Measurements from ENCODE around the gene ITPR2. TPM values are rescaled to one million over a fixed set of nuclear protein-coding genes. Genes with fewer than 3 reads are reported as not detected.
A peak's percentile ranks its signal among the peaks of the same experiment; 100 is the strongest.

Gene ITPR2
- total and polyA plus RNA-seq, 2 of the 13 experiments (the other 11 are each of a cell fraction or from before 2014, with no cell fraction given): 31.9 to 81.9 TPM

DNA sequence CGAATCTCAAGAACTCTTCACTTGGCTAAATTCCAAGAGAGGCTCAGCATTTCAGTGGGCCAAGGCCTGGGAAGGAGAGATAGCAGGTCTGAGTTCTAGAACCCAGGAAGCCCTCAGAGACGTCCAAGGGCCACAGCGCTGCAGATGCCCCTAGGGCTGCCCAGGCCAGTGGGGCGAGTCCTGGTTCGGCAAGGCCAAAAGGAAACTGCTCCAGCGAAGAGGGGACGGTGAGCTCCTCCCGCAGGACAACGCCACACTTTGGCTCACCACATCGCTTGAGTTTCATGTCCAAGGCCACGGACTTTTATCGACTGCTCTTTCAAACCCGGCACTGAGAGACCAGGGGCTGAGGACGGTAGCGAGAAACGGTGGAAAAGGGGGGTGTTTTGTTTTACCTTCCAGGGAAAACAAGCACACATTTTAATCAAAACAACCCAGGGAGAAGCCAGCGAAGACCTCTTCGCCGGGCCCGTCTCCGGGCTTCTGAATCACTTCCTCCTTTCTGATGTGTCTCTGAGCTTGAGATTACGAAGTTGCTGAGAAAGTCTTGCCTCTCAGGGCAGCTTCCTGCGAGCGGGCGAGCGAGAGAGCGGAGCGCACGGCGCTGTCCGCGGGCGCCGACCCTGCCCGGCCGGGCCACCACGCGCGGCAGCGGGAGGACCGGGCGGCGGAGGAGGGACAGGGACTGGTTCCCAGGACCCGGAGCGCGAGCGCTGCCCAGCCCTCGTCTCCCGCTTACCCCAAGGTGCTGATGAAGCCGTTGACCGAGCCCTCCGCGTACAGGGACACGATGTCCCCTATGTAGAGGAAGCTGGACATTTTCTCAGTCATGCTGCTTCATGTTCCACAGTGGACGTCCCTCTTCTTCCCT, 808 bp downstream of the ITPR2 start (continued):
- TF ChIP-seq ZNF614 (CRISPR knock-in tag; IDR thresholded peaks at IDR 0.05; ENCODE audit: borderline replicate concordance) (no peak; the same call in 1 of the 2 replicates), ZNF431 (CRISPR knock-in tag; IDR thresholded peaks at IDR 0.05; ENCODE audit: borderline replicate concordance, low read depth) (no peak), ZZZ3 (CRISPR knock-in tag; IDR thresholded peaks at IDR 0.05; ENCODE audit: borderline replicate concordance) (no peak), JUNB (CRISPR knock-in tag; IDR thresholded peaks at IDR 0.05; ENCODE audit: borderline replicate concordance) (no peak), THAP7 (CRISPR knock-in tag; IDR thresholded peaks at IDR 0.05) (no peak), ZNF605 (CRISPR knock-in tag; IDR thresholded peaks at IDR 0.05) (no peak), SIX4 (CRISPR knock-in tag; IDR thresholded peaks at IDR 0.05) (peak; percentile 27; the same call in 1 of the 2 replicates), LBX2 (CRISPR knock-in tag; IDR thresholded peaks at IDR 0.05; ENCODE audit: borderline replicate concordance) (no peak), BRCA1 (CRISPR knock-in tag; IDR thresholded peaks at IDR 0.05) (no peak), ZNF7 (CRISPR knock-in tag; IDR thresholded peaks at IDR 0.05) (no peak), ZNF383 (CRISPR knock-in tag; IDR thresholded peaks at IDR 0.05; ENCODE audit: borderline replicate concordance) (no peak), ZNF558 (CRISPR knock-in tag; IDR thresholded peaks at IDR 0.05; ENCODE audit: borderline replicate concordance) (0 out of 2 replicates have a peak, but pooled peaks have one; percentile 62), REST (IDR thresholded peaks at IDR 0.05; ENCODE audit: borderline replicate concordance in 1 of 2, low read depth in 1 of 2, low read length in 2 of 2) (no peak; a peak in 1 of 4 replicates)
- TF ChIP-seq, protein P1, sequence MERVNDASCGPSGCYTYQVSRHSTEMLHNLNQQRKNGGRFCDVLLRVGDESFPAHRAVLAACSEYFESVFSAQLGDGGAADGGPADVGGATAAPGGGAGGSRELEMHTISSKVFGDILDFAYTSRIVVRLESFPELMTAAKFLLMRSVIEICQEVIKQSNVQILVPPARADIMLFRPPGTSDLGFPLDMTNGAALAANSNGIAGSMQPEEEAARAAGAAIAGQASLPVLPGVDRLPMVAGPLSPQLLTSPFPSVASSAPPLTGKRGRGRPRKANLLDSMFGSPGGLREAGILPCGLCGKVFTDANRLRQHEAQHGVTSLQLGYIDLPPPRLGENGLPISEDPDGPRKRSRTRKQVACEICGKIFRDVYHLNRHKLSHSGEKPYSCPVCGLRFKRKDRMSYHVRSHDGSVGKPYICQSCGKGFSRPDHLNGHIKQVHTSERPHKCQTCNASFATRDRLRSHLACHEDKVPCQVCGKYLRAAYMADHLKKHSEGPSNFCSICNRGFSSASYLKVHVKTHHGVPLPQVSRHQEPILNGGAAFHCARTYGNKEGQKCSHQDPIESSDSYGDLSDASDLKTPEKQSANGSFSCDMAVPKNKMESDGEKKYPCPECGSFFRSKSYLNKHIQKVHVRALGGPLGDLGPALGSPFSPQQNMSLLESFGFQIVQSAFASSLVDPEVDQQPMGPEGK (CRISPR knock-in tag; IDR thresholded peaks at IDR 0.05): 0 out of 2 replicates have a peak, but pooled peaks have one; percentile 32
- TF ChIP-seq, protein P2, sequence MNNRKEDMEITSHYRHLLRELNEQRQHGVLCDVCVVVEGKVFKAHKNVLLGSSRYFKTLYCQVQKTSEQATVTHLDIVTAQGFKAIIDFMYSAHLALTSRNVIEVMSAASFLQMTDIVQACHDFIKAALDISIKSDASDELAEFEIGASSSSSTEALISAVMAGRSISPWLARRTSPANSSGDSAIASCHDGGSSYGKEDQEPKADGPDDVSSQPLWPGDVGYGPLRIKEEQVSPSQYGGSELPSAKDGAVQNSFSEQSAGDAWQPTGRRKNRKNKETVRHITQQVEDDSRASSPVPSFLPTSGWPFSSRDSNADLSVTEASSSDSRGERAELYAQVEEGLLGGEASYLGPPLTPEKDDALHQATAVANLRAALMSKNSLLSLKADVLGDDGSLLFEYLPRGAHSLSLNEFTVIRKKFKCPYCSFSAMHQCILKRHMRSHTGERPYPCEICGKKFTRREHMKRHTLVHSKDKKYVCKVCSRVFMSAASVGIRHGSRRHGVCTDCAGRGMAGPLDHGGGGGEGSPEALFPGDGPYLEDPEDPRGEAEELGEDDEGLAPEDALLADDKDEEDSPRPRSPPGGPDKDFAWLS (CRISPR knock-in tag; IDR thresholded peaks at IDR 0.05; ENCODE audit: borderline replicate concordance): no peak
- TF ChIP-seq, protein P3, sequence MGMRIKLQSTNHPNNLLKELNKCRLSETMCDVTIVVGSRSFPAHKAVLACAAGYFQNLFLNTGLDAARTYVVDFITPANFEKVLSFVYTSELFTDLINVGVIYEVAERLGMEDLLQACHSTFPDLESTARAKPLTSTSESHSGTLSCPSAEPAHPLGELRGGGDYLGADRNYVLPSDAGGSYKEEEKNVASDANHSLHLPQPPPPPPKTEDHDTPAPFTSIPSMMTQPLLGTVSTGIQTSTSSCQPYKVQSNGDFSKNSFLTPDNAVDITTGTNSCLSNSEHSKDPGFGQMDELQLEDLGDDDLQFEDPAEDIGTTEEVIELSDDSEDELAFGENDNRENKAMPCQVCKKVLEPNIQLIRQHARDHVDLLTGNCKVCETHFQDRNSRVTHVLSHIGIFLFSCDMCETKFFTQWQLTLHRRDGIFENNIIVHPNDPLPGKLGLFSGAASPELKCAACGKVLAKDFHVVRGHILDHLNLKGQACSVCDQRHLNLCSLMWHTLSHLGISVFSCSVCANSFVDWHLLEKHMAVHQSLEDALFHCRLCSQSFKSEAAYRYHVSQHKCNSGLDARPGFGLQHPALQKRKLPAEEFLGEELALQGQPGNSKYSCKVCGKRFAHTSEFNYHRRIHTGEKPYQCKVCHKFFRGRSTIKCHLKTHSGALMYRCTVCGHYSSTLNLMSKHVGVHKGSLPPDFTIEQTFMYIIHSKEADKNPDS (CRISPR knock-in tag; IDR thresholded peaks at IDR 0.05): no peak
